HL-60/S4 treated with phorbol 12-myristate 13-acetate at 8.2 ng/mL for 4 days and 3 days (cell line): ENCODE measurements around the gene TSPAN3.

ENCODE experiments used
- in situ Hi-C: fragments of 300-500 bp; cut with MboI; formaldehyde crosslinking; loops from 2 replicates; pipeline ENCODE4 v1.15.0; 2022; ENCODE audit warnings: low sequenced_read_pairs

TSPAN3 gene

GRCh38 chr15:77085297-77085696, 14.4 kb upstream of the TSPAN3 start:
- in situ Hi-C loops: no loop called here

GRCh38 chr15:77084436-77084835, 13.5 kb upstream of the TSPAN3 start:
- in situ Hi-C loops: no loop called here

DNA sequence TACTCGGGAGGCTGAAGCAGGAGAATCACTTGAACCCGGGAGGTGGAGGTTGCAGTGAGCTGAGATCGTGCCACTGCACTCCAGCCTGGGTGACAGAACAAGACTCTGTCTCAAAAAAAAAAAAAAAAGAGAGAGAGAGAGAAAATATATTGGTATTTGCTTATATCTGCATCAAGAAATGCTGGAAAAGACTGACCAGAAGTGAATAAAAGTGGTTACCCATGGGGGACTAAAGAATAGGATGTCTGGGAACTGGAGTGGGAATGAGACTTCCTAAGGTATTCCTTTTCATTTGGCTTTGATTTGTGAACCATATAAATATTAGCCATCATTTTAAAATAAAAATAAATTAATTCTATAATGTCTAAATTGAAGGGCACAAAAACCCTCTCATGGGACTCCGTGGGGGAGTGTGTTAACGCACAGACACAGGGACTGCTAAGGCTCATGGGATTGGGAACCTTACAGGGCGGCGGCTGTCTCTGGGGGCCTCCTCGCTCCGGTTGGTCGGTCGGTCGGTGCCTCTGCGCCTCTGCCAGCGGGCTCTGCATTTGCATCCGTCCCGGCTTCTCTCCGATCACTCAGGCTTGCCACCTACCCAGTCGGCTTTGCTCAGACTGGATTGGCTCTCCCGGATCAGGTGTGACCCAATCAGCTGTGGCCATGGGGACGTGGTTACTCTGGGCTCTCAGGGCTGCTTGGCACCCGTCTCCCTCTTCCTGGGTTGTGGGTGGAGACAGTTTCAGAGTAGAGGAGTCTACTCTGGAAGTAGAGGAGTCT, 12.7 kb upstream of the TSPAN3 start:
- in situ Hi-C loops: no loop called here

GRCh38 chr15:77081971-77082370, 11.1 kb upstream of the TSPAN3 start:
- in situ Hi-C loops: no loop called here

DNA sequence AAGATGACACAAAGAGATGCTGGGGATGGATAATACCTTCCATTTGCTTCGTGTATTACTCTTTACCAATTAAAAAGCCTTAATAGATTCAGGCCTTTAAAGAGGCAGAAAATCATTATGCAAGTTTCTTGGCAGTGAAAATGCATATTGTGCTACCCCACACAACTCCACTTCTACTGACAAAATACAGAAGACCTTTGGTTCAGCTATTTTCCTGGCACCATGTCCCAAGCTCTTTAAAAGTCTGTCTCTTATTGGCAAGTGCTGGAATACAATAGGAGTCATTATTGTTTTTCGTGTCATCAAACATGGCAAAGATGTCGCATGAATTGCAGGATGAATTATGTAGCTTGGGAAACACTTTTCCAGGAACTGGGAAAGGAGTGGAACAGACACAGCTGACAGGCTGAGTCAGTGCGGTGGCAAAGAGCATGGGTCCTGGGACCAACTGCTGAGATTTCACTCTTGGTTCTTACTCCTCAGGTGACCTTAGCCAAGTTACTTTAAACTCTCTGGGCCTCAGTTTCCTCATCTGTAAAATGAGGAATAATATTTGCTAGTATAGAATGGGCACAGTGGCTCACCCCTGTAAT, 5.5 kb upstream of the TSPAN3 start:
- in situ Hi-C loops: no loop called here

- in situ Hi-C loops: no loop called here
These were observed 4.6 kb upstream of the TSPAN3 start for GRCh38 chr15:77075528-77075927.

DNA sequence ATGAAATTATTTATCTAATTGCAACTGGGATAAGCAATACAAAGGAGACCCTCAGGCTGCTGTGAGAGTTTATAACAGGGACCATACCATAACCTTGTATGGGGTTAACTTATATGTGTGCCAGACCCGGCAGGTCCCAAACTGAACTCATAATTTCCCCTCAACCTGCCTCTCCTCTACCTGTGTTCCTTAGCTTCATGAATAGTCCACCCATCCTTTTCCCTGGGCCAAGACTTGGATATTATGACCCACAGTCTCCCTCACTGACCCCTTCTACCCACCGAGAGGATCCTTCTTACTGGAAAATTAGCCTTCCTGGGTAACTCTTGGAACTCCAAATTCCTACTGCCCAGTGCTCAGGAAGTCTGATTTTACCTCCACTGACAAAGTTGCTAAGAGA, 3.4 kb upstream of the TSPAN3 start:
- in situ Hi-C loops: no loop called here

DNA sequence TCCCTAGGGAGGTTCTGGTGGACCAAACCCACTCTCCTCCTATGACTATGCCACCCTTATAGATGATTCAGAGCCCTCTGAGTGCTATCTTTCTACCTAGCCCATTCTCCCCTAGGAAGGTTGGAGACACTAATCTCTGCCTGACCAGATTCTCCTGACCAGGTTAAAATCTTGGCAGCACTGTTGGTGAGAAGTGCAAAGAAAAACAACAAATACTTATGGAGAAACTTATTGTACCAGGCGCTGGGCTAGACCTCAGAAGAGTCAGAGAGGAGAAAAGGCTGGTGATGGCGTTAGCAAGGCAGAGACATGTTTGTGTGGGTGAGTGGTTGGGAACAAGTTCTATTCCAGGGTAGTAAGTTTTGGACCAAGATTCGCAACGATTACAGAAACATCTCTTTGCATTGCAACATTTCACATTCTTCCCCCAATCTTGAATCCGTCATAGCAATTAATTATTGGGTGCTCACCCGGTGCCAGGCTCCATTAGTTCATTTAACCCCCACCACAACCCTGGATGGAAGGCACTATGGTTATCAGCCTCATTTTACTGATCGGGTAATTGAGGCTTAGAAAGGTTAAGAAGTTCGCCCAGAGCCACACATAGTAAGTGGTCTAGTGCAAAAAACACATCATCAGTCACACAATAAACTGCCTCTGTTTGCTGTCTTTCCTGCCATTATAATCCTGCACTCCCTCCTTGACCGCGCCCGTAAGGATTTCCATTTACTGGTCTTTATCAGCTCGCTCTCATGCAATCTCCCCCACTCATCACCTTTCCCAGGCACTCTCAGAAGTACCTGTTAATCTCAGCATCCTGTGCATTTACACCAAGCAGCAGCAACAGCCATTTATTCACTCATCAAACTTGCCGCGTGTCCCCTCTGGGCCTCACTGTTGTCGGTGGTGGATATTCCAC, 655 bp upstream of the TSPAN3 start:
- in situ Hi-C loops: no loop called here

DNA sequence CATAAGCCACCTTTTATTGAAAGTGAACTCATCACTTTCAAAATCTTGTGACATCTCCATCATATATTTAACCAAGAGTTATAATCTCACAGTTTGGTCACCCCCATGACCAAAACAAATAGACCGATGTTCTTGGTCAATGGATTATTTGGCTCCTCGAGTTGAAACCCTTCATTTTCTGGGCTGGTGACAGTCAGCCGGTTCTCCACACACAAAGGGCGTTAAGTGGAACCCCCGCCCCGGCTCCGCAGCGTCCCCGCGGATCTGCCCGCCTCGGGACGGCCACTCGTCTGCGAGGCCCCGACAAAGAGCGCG, 772 bp downstream of the TSPAN3 start:
- in situ Hi-C loops: no loop called here

DNA sequence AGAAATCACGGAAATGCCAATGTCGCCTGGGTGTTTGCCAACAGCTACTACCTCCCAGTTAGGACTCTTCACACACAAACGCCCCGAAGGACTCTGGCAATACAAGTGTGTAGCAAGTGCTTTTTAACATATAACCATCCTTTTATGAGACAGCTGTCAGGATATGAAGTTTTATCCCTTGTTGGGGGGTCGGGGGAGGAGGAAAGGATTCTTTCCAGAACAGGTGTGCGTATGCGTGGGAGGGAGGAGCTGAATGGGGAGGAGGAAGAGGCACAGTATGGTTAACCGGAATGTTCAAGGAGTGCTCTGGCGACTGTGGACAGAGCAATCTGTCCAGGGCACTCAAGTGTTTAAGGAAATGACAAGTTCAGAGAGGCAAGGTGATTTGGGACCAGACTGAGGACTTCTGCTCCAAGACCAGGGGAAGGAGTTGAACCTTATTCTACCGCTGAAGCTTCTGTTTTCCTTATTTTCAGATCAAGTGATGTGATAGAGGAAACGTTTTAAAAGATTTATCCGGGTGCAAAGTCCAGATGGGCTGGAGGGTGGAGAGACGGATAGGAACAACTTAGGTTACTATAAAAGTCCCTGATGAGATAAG, 1.3 kb downstream of the TSPAN3 start:
- in situ Hi-C loops: no loop called here

DNA sequence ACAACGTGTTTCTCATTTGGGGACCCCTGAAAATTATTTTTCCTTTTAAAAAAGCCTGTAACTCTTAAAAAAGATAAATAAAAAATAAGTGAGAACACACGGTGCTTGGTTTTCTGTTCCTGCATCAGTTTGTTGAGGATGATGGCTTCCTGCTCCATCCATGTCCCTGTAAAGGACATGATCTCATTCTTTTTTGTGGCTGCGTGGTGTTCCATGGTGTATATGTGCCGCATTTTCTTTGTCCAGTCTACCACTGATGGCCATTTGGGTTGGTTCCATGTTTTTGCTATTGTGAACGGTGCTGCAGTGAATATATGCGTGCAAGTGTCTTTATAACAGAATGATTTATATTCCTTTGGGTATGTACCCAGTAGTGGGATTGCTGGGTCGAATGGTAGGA, 2.3 kb downstream of the TSPAN3 start:
- in situ Hi-C loops: no loop called here

DNA sequence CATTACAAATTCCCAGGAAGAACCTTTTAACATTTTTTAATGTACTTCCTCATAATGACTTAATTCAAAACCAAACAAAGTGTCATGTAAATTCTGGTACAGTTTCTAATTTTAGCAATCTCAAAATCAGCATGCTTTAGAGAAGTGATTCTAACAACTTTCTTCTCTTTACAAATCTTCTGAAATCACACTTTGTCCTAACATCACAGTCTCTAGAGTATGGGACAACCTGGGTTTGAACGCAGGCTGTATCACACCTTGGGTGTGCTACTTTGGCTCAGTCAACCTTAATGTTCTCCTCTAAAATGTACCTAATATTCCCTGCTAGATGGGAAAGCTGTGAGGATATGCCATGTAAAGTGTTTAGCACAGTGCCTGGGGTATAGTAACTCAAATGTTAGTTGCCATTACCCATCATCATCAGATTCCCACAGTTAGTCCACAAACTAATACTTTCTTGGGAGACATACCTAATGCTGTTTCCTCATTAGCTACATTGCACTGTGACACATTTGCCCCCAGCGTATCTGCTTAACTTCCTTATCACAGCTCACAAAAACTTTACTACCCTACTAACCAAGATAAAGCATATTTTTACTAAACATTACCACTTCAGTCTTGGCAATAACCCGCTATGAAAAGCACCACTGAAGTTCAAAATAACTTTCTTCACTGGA, 3.1 kb downstream of the TSPAN3 start:
- in situ Hi-C loops: no loop called here

GRCh38 chr15:77066971-77067690, 3.8 kb downstream of the TSPAN3 start:
- in situ Hi-C loops: no loop called here

- in situ Hi-C loops: no loop called here
These were observed 6.2 kb downstream of the TSPAN3 start for GRCh38 chr15:77064539-77065308.

GRCh38 chr15:77064063-77064462, 6.8 kb downstream of the TSPAN3 start:
- in situ Hi-C loops: no loop called here

GRCh38 chr15:77063249-77063648, 7.7 kb downstream of the TSPAN3 start:
- in situ Hi-C loops: no loop called here

DNA sequence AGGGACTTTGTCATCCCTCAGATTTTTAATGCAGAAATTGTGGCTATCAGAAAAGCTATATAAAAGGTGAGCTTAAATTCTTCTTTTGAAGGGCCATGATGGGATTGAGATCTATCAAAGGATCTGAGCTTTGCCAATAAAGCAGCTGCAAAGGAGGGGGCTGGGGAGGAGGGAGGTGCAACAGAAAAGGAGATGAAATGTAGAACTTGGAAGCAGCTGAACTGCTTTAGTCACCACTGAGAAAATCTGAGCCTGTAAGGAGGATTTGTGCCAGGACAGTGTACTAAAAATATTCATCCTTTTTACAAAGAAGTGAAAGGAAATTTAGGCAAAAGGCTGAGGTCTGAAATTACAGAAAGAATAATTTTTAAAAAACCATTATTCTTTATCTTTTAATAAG, 10.4 kb downstream of the TSPAN3 start:
- in situ Hi-C loops: no loop called here

- in situ Hi-C loops: no loop called here
These were observed 11.0 kb downstream of the TSPAN3 start for GRCh38 chr15:77059786-77060361.

DNA sequence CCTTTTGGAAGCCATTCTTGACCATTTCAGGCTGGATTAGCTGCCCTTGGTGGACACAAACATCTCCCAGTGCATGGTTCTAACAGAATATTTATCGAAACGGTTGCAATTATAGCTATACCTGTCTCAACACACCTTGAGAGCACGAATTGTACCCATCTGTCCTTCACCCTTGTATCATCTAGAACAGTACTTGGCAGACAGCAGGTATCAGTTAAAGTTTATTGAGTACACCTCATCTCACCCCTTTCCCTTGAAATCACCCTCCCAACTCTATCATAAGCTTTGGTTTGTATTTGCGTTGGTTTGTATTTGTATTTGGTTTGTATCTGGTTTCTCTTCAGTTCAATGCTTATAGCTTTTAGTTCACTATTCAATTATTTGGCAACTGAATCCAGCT, 12.4 kb downstream of the TSPAN3 start:
- in situ Hi-C loops: no loop called here
